DND-41 (cell line): ENCODE data around the gene PCGF3.

Experiments used
- CTCF ChIP-seq: IDR thresholded peaks from 2 replicates; pipeline ENCODE4 v1.5.1; 2012; ENCODE audit warnings: borderline replicate concordance, low read length, moderate library complexity, mild to moderate bottlenecking; ENCODE audit not compliant: poor library complexity, severe bottlenecking; ENCODE audit errors: extremely low read depth
- EZH2 ChIP-seq: IDR thresholded peaks from 3 replicates; pipeline ENCODE4 v1.6.1; 2012; ENCODE audit warnings: borderline replicate concordance, low read depth, mild to moderate bottlenecking, moderate library complexity, low read length, inconsistent platforms; ENCODE audit not compliant: severe bottlenecking

- TF ChIP-seq EZH2, result no peak
- no peak for TF ChIP-seq CTCF
Measured at GRCh38 chr4:766559-767283, 61.1 kb downstream of the PCGF3 start.
